Measurements from ENCODE around the gene SH3D19.

Gene SH3D19

GRCh38 chr4:151219948-151220347, 105.5 kb downstream of the SH3D19 start:
- TF ChIP-seq, protein P1, sequence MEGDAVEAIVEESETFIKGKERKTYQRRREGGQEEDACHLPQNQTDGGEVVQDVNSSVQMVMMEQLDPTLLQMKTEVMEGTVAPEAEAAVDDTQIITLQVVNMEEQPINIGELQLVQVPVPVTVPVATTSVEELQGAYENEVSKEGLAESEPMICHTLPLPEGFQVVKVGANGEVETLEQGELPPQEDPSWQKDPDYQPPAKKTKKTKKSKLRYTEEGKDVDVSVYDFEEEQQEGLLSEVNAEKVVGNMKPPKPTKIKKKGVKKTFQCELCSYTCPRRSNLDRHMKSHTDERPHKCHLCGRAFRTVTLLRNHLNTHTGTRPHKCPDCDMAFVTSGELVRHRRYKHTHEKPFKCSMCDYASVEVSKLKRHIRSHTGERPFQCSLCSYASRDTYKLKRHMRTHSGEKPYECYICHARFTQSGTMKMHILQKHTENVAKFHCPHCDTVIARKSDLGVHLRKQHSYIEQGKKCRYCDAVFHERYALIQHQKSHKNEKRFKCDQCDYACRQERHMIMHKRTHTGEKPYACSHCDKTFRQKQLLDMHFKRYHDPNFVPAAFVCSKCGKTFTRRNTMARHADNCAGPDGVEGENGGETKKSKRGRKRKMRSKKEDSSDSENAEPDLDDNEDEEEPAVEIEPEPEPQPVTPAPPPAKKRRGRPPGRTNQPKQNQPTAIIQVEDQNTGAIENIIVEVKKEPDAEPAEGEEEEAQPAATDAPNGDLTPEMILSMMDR (IDR thresholded peaks at IDR 0.05; ENCODE audit: insufficient read depth, missing control alignments), result no peak
- FAIRE-seq, result no peak
- DNase-seq (ENCODE audit: insufficient read length, low spot score), result no peak

DNA sequence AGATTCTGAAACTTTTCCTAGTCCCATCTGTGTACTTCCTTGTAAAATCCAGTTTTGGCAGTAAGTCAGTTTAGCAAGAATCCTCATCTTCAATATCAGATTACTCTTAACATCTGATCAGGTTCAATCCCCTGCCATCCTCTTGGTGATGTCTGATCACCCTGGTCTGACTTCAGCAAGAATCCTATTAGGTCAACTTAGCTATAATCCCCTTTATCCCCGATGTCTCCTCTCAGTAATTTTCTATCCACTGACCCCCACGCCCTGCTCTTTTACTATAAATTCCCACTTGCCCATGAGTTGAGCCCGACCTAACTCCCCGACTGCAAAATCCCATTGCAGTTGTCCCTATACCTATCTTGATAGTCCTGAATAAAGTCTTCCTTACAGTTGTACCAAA, 106.3 kb downstream of the SH3D19 start:
- FAIRE-seq (peak; percentile 100), DNase-seq (ENCODE audit: insufficient read length, low spot score) (no peak)
- TF ChIP-seq, protein P1 (IDR thresholded peaks at IDR 0.05; ENCODE audit: insufficient read depth, missing control alignments), result no peak

- DNase-seq (ENCODE audit: insufficient read length, low spot score) (no peak), FAIRE-seq (peak; percentile 66)
- TF ChIP-seq, protein P1 (IDR thresholded peaks at IDR 0.05; ENCODE audit: insufficient read depth, missing control alignments), result no peak
Observed at GRCh38 chr4:151218343-151218742, 107.1 kb downstream of the SH3D19 start.

DNA sequence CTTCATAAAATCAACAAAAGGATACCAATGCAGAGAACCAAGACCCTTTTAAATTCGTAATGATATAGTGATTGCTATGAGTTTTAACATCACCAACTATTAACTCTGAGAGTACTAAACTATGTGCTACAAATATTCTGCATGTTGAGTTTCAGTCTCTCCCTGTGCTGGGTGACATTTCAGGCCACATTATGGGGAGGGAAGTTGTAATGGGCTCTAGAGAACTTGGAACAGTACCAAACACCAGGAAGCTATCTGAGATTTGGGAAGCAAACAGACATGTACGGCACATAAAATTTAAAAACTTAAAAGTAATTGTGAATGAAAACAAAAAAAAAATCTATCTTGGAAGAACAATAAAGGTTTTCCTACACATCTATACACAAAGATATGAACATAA, 108.1 kb downstream of the SH3D19 start:
- no peak for DNase-seq (ENCODE audit: insufficient read length, low spot score)
- FAIRE-seq, result peak; percentile 91
- TF ChIP-seq, protein P1 (IDR thresholded peaks at IDR 0.05; ENCODE audit: insufficient read depth, missing control alignments), result no peak

GRCh38 chr4:151215295-151215694, 110.1 kb downstream of the SH3D19 start:
- TF ChIP-seq, protein P1 (IDR thresholded peaks at IDR 0.05; ENCODE audit: insufficient read depth, missing control alignments), result no peak
- DNase-seq (ENCODE audit: insufficient read length, low spot score) (no peak), FAIRE-seq (no peak)

DNA sequence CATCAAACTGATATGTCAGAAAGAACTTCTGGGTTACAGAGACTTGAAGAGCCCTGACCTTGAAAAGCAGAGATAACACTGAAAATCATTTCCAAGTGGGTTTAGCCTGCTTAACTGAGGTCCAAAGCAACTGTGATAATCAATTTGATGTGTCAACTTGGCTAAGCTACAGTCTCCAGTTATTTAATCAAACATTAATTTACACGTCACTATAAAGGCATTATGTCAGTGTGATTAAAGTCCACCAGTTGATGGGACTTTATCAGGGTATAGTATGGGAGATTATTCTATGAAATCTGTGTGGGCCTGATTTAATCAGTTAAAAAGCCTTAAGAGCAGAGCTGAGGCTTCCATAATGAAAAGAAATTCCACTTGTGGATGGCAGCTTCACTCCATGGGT, 117.5 kb downstream of the SH3D19 start:
- DNase-seq (ENCODE audit: insufficient read length, low spot score), result no peak
- no peak for FAIRE-seq
- TF ChIP-seq, protein P1 (IDR thresholded peaks at IDR 0.05; ENCODE audit: insufficient read depth, missing control alignments), result no peak

GRCh38 chr4:151207186-151207585, 118.2 kb downstream of the SH3D19 start:
- no peak for FAIRE-seq
- TF ChIP-seq, protein P1 (IDR thresholded peaks at IDR 0.05; ENCODE audit: insufficient read depth, missing control alignments), result no peak

More at GRCh38 chr4:151207186-151207585, 118.2 kb downstream of the SH3D19 start:
- no peak for DNase-seq (ENCODE audit: insufficient read length, low spot score)

All from D721Med (cell line).